Measurements from ENCODE around the gene TFF1. TPM values are rescaled to one million over a fixed set of nuclear protein-coding genes. Genes with fewer than 3 reads are reported as not detected.

Gene TFF1
- total and polyA plus RNA-seq, 2 of the 4 experiments (the other 2 are of a cell fraction), result not detected

DNA sequence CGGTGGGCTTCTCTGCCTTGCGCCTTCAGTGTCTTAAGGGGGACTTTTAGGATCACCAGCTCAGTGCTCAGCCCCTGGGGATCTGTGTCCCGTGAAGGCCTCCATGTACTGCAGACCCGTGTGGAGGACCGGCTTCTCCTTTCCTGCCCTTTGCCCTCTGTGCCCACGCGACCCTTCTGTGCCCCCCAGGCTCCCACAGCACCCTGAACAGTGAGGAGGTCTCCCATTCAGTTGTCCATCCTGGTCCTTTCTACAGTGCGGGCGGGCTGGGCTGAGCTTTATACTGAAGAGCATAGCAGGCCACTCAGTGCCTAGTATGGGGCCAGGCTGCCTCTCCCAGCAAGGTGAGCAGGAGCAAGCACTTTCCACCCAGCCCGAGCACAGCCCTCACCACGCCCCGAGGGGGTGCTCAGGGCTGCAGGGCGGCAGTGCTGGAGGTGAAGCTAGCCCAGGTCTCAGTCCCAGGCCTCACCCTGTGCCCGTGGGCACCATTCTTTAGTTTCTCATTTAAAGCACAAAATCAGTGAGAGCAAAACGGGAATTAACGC lies 7.6 kb upstream of the TFF1 start:
- ATAC-seq (ENCODE audit: low read depth), result no peak
- no peak overlapping the region for H3K27ac ChIP-seq (ENCODE audit: insufficient read depth, low read length)
- peaks cover 26% of the 10 kb centered on the region; the same call in 1 of the 2 replicates for H3K27me3 ChIP-seq (ENCODE audit: control insufficient read depth, insufficient read depth, low read length)
- no peaks in the 10 kb centered on the region for H3K9me3 ChIP-seq (ENCODE audit: control insufficient read depth, insufficient read depth, low read length)
- no peak overlapping the region for H2BK20ac ChIP-seq (ENCODE audit: low read depth, low read length)
- no peaks in the 10 kb centered on the region for H3K9me1 ChIP-seq (ENCODE audit: insufficient read depth, low read length)
- H4K91ac ChIP-seq (ENCODE audit: insufficient read depth, low read depth, low read length), result no peak overlapping the region
- no peak overlapping the region for H2BK120ac ChIP-seq (ENCODE audit: low read depth, low read length)
- no peak overlapping the region for H2BK15ac ChIP-seq (ENCODE audit: low read depth, low read length)
- BruUV-seq (replicated peaks), result no TSS peak
- no peak for DNase-seq
- no peaks in the 10 kb centered on the region for H4K20me1 ChIP-seq (ENCODE audit: insufficient read depth, low read length)
- dilution Hi-C loops (cut with HindIII; ENCODE audit: low sequenced_read_pairs, unreplicated experiment), result no loop called here
- no peaks in the 10 kb centered on the region for H3K36me3 ChIP-seq (ENCODE audit: control insufficient read depth, insufficient read depth, low read length)
- no peak overlapping the region for H3K23ac ChIP-seq (ENCODE audit: low read depth, low read length)
- H3K4me3 ChIP-seq (ENCODE audit: insufficient read depth, low read depth, low read length), result no peak overlapping the region
- no peak overlapping the region for H3K56ac ChIP-seq (ENCODE audit: extremely low read depth, insufficient read depth, low read length)
- intact Hi-C loops (cut with micrococcal nuclease), result no loop called here
- H3K79me1 ChIP-seq (ENCODE audit: low read depth in 1 of 2, low read length in 2 of 2), result no peaks in the 10 kb centered on the region
- TF ChIP-seq, protein P1, sequence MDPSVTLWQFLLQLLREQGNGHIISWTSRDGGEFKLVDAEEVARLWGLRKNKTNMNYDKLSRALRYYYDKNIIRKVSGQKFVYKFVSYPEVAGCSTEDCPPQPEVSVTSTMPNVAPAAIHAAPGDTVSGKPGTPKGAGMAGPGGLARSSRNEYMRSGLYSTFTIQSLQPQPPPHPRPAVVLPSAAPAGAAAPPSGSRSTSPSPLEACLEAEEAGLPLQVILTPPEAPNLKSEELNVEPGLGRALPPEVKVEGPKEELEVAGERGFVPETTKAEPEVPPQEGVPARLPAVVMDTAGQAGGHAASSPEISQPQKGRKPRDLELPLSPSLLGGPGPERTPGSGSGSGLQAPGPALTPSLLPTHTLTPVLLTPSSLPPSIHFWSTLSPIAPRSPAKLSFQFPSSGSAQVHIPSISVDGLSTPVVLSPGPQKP (IDR thresholded peaks at IDR 0.05; ENCODE audit: borderline replicate concordance, low read depth, low read length), result no peak
- TF ChIP-seq, protein P2, sequence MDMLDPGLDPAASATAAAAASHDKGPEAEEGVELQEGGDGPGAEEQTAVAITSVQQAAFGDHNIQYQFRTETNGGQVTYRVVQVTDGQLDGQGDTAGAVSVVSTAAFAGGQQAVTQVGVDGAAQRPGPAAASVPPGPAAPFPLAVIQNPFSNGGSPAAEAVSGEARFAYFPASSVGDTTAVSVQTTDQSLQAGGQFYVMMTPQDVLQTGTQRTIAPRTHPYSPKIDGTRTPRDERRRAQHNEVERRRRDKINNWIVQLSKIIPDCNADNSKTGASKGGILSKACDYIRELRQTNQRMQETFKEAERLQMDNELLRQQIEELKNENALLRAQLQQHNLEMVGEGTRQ (IDR thresholded peaks at IDR 0.05; ENCODE audit: low read depth, low read length), result no peak
- no peak for TF ChIP-seq MAZ (IDR thresholded peaks at IDR 0.05; ENCODE audit: borderline replicate concordance, low read depth, low read length)
- no peak for TF ChIP-seq RFX5 (IDR thresholded peaks at IDR 0.05; ENCODE audit: low read depth, low read length)
- no peak for TF ChIP-seq CHD1 (IDR thresholded peaks at IDR 0.05; ENCODE audit: low read depth, low read length)
- TF ChIP-seq RCOR1 (IDR thresholded peaks at IDR 0.05; ENCODE audit: insufficient replicate concordance, low read length), result no peak
- no peak for TF ChIP-seq NFE2L2 (IDR thresholded peaks at IDR 0.05; ENCODE audit: low read depth, low read length)
- TF ChIP-seq MAFK (IDR thresholded peaks at IDR 0.05; ENCODE audit: low read depth, low read length), result no peak
- TF ChIP-seq, protein P3, sequence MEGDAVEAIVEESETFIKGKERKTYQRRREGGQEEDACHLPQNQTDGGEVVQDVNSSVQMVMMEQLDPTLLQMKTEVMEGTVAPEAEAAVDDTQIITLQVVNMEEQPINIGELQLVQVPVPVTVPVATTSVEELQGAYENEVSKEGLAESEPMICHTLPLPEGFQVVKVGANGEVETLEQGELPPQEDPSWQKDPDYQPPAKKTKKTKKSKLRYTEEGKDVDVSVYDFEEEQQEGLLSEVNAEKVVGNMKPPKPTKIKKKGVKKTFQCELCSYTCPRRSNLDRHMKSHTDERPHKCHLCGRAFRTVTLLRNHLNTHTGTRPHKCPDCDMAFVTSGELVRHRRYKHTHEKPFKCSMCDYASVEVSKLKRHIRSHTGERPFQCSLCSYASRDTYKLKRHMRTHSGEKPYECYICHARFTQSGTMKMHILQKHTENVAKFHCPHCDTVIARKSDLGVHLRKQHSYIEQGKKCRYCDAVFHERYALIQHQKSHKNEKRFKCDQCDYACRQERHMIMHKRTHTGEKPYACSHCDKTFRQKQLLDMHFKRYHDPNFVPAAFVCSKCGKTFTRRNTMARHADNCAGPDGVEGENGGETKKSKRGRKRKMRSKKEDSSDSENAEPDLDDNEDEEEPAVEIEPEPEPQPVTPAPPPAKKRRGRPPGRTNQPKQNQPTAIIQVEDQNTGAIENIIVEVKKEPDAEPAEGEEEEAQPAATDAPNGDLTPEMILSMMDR (conservative IDR thresholded peaks at IDR 0.05; ENCODE audit: low read depth, low read length), result no peak
- TF ChIP-seq POLR2A (IDR thresholded peaks at IDR 0.05; ENCODE audit: low read depth, low read length), result no peak
- TF ChIP-seq BHLHE40 (IDR thresholded peaks at IDR 0.05; ENCODE audit: low read depth, low read length), result no peak
- no peak for TF ChIP-seq CEBPB (IDR thresholded peaks at IDR 0.05; ENCODE audit: low read depth, low read length)
- TF ChIP-seq MXI1 (IDR thresholded peaks at IDR 0.05; ENCODE audit: borderline replicate concordance, low read depth, low read length), result no peak
- no peak for TF ChIP-seq SMC3 (IDR thresholded peaks at IDR 0.05; ENCODE audit: low read depth, low read length)
- no peak for TF ChIP-seq RAD21 (IDR thresholded peaks at IDR 0.05; ENCODE audit: low read length)
- TF ChIP-seq FOS (IDR thresholded peaks at IDR 0.05; ENCODE audit: low read depth, low read length), result no peak
- no peak overlapping the region for H2AFZ ChIP-seq (replicated peaks; ENCODE audit: low read length, poor library complexity)
- H3K9ac ChIP-seq (ENCODE audit: low read depth, low read length), result no peak overlapping the region
- WGBS, 2 experiments (ENCODE audit: extremely low coverage in 2 of 2, insufficient read length in 1 of 2), result 48% methylated on average over 7 of the region's 16 CpGs; no CpG with 5 or more reads in 1 of the 2 experiments
- in situ Hi-C loops (cut with MboI; ENCODE audit: low sequenced_read_pairs), result no loop called here
- no peak overlapping the region for H3K14ac ChIP-seq (replicated peaks; ENCODE audit: low read depth, low read length)
- no peak overlapping the region for H4K5ac ChIP-seq (ENCODE audit: low read depth, low read length)
- ChIA-PET POLR2A (ENCODE audit: unreplicated experiment) (no interaction called here), CTCF (no interaction called here)
- H3K4me2 ChIP-seq (ENCODE audit: low read depth, low read length), result no peak overlapping the region
- H2BK5ac ChIP-seq (ENCODE audit: low read depth, low read length, poor library complexity, severe bottlenecking), result no peak overlapping the region
- H2AK5ac ChIP-seq (ENCODE audit: low read depth, low read length), result no peak overlapping the region
- H3K4me1 ChIP-seq (ENCODE audit: control insufficient read depth, insufficient read depth, low read length), result no peaks in the 10 kb centered on the region
- H2AK9ac ChIP-seq (replicated peaks; ENCODE audit: low read depth, low read length, poor library complexity), result no peak overlapping the region
- H4K8ac ChIP-seq (ENCODE audit: low read depth in 2 of 2, low read length in 2 of 2), result no peak overlapping the region
- H3K4ac ChIP-seq (ENCODE audit: low read depth, low read length), result no peak overlapping the region
- H3K18ac ChIP-seq (ENCODE audit: low read depth, low read length), result no peak overlapping the region
